Loucy (cell line): ENCODE data around the gene LSM5.

Source experiments
- EZH2phosphoT487 ChIP-seq: fragments of 200-600 bp; IDR thresholded peaks from 2 replicates; pipeline ENCODE4 v1.6.1; 2018; ENCODE audit warnings: antibody characterized with exemption, mild to moderate bottlenecking, moderate library complexity, borderline replicate concordance
- TF ChIP-seq, protein P1 (sequence below): fragments of 200-600 bp; sonication (generic); conservative IDR thresholded peaks from 2 replicates; pipeline ENCODE4 v1.5.1; 2014; ENCODE audit warnings: mild to moderate bottlenecking, antibody characterized with exemption, low read length

DNA sequence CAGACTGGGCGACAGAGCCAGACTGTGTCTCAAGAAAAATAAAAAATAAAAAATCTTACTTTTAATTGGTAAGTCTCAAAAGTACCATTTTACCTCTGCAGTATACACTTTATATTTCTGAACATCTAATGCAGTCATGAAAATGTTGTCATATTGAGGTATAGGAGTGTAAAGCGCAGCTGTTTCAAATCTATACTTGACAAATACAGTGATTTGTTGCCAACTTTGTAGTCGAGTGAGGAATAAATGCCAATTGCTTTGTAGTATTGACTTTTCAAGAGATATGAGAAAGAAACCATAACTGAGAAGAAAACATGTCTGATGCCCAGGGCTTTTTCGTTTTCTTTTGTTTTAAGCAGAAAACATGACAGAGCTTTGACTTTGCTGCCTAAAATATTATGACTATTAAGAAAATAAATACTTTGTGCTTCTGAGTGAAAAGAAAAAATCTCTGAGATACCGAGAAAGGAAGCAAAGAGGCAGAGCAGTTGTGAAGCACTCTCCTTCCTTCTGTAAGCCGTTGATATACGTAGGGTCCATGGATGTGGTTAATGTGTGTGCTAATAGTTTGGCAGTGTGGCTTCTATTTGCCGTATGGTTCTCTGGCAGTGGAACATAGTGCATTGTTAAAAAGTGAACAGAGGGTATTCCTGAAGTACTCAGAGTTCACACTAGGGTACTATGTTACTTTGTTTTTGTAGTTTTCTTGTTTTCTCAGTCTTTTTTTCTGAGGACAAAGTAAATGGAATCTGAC is 43.3 kb upstream of the LSM5 start:
- TF ChIP-seq, protein P1, sequence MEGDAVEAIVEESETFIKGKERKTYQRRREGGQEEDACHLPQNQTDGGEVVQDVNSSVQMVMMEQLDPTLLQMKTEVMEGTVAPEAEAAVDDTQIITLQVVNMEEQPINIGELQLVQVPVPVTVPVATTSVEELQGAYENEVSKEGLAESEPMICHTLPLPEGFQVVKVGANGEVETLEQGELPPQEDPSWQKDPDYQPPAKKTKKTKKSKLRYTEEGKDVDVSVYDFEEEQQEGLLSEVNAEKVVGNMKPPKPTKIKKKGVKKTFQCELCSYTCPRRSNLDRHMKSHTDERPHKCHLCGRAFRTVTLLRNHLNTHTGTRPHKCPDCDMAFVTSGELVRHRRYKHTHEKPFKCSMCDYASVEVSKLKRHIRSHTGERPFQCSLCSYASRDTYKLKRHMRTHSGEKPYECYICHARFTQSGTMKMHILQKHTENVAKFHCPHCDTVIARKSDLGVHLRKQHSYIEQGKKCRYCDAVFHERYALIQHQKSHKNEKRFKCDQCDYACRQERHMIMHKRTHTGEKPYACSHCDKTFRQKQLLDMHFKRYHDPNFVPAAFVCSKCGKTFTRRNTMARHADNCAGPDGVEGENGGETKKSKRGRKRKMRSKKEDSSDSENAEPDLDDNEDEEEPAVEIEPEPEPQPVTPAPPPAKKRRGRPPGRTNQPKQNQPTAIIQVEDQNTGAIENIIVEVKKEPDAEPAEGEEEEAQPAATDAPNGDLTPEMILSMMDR: no peak
- TF ChIP-seq EZH2phosphoT487: no peak
